Brain microvascular endothelial cell (primary cell): Measurements from ENCODE around the gene ITGAX.

ENCODE experiments used
- DNase-seq: peaks from one replicate; pipeline ENCODE4 v3.0.0-alpha.2; 2020
- H3K27ac ChIP-seq: fragments of 250-450 bp; sonication (Bioruptor Pico); 2 replicates; pipeline ENCODE4 v1.5.1; 2020; ENCODE audit warnings: mild to moderate bottlenecking, moderate library complexity
- H3K27me3 ChIP-seq: fragments of 250-450 bp; sonication (Bioruptor Pico); replicated peaks from 2 replicates; pipeline ENCODE4 v1.5.1; 2020; ENCODE audit warnings: mild to moderate bottlenecking
- H3K36me3 ChIP-seq: fragments of 250-450 bp; sonication (Bioruptor Pico); replicated peaks from 2 replicates; pipeline ENCODE4 v1.5.1; 2020; ENCODE audit warnings: mild to moderate bottlenecking
- H3K4me3 ChIP-seq: 2 replicates; pipeline ENCODE4 v1.5.1; 2011; ENCODE audit warnings: low read depth, mild to moderate bottlenecking, control low read depth, low read length, moderate library complexity
- CTCF ChIP-seq: IDR thresholded peaks from 2 replicates; pipeline ENCODE4 v1.5.1; 2011; ENCODE audit warnings: low read depth, mild to moderate bottlenecking, moderate library complexity, low read length, control low read depth, inconsistent platforms; ENCODE audit errors: missing control alignments
- in situ Hi-C: cut with HindIII; loops from 2 replicates; pipeline ENCODE4 v1.10.0; 2017; ENCODE audit warnings: low sequenced_read_pairs, low pct_ligation_motif_present

Gene ITGAX

DNA sequence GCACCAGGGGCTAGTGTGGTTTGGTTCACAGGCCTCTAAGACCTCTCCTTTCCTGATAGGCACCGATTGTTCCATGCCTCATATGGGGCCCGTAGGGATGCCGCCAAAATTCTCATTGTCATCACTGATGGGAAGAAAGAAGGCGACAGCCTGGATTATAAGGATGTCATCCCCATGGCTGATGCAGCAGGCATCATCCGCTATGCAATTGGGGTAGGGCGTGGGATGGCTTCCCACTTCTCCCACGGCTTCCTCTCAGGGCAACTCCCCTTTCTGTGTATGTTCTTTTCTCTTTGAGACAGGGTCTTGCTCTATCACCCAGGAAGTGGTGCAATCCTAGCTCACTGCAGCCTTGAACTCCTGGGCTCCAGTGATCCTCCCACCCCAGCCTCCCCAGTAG is 5.3 kb downstream of the ITGAX start:
- Histone ChIP-seq H3K4me3 (no peak overlapping the region), H3K27me3 (no peaks in the 10 kb centered on the region), H3K36me3 (no peaks in the 10 kb centered on the region), H3K27ac (no peak overlapping the region)
- DNase-seq: no peak
- in situ Hi-C loops: no loop called here
- TF ChIP-seq CTCF: no peak

GRCh38 chr16:31361201-31362110 is 6.5 kb downstream of the ITGAX start:
- Histone ChIP-seq H3K27ac (no peak overlapping the region), H3K36me3 (no peaks in the 10 kb centered on the region), H3K27me3 (no peaks in the 10 kb centered on the region), H3K4me3 (no peak overlapping the region)
- no peak for TF ChIP-seq CTCF
- DNase-seq: no peak
- in situ Hi-C loops: no loop called here

GRCh38 chr16:31362476-31363405 is 7.8 kb downstream of the ITGAX start:
- no peak overlapping the region for H3K4me3 ChIP-seq
- no peak for TF ChIP-seq CTCF
- H3K36me3 ChIP-seq: no peaks in the 10 kb centered on the region
- H3K27me3 ChIP-seq: no peaks in the 10 kb centered on the region
- no peak overlapping the region for H3K27ac ChIP-seq
- in situ Hi-C loops: no loop called here
- no peak for DNase-seq

GRCh38 chr16:31363721-31364120 is 8.7 kb downstream of the ITGAX start:
- in situ Hi-C loops: no loop called here
- no peak for TF ChIP-seq CTCF
- no peak for DNase-seq
- no peaks in the 10 kb centered on the region for H3K27me3 ChIP-seq
- H3K36me3 ChIP-seq: no peaks in the 10 kb centered on the region
- H3K27ac ChIP-seq: no peak overlapping the region
- H3K4me3 ChIP-seq: no peak overlapping the region

- DNase-seq: no peak
- H3K27ac ChIP-seq: no peak overlapping the region
- H3K36me3 ChIP-seq: no peaks in the 10 kb centered on the region
- in situ Hi-C loops: no loop called here
- no peaks in the 10 kb centered on the region for H3K27me3 ChIP-seq
- no peak overlapping the region for H3K4me3 ChIP-seq
- no peak for TF ChIP-seq CTCF
These were observed 9.4 kb downstream of the ITGAX start for GRCh38 chr16:31364421-31364820.
